HepG2 (cell line): Measurements from ENCODE around the gene TAF5. TPM values are rescaled to one million over a fixed set of nuclear protein-coding genes. Genes with fewer than 3 reads are reported as not detected.

Source experiments
- ATAC-seq: fragments of 200-7000 bp; cut with Tn5 transposase; 3 replicates; pipeline ENCODE4 v1.9.1; 2020; ENCODE audit warnings: mild to moderate bottlenecking, moderate library complexity
- BruUV-seq: library from RNA; stranded (reverse); fragments of 400-500 nt; replicated peaks from 2 replicates; lab custom pipeline; 2021; lab: Mats Ljungman, UMichigan
- CTCF ChIA-PET: fragments of 300-600 bp; formaldehyde crosslinking; extraction: SDS; loops from one replicate; lab custom pipeline; 2021; ENCODE audit warnings: low total read pairs, inconsistent platforms, low intra/inter-chr PET ratio; lab: Yijun Ruan, JAX
- POLR2A ChIA-PET: fragments of 350-600 bp; sonication (Branson Sonifier 250); formaldehyde crosslinking; loops from one replicate; lab custom pipeline; 2020; ENCODE audit warnings: antibody characterized with exemption, inconsistent platforms; lab: Yijun Ruan, JAX
- DNase-seq: peaks from one replicate; pipeline ENCODE4 v3.0.0-alpha.2; 2015; ENCODE audit warnings: low spot score
- FAIRE-seq: peaks from 3 replicates; lab custom pipeline; 2011; peaks lifted over from hg19 to GRCh38; lab: Jason Lieb, UNC
- H2AFZ ChIP-seq: one replicate; pipeline ENCODE4 v1.6.1; 2011; ENCODE audit warnings: low read length, inconsistent platforms
- H3K27ac ChIP-seq: fragments of 300-600 bp; 3 replicates; pipeline ENCODE4 v1.8.0; 2011; ENCODE audit warnings: mixed run types, mild to moderate bottlenecking, mixed read lengths, low read length, inconsistent platforms; ENCODE audit not compliant: insufficient read depth; ENCODE audit errors: extremely low read length
- H3K27me3 ChIP-seq, 2 experiments: fragments of 200-600 bp in 1 of 2; 2 replicates in 1 of 2; 3 replicates in 1 of 2; pipeline versions ENCODE4 v1.6.0 to v1.8.0; 2011; ENCODE audit warnings: low read length in 2 of 2, mild to moderate bottlenecking in 2 of 2, moderate library complexity in 2 of 2, inconsistent platforms in 1 of 2; ENCODE audit not compliant: insufficient read depth in 2 of 2, control insufficient read depth in 1 of 2
- H3K36me3 ChIP-seq, 2 experiments: fragments of 200-600 bp in 1 of 2; replicated peaks in 1 of 2; 2 replicates in 1 of 2; 3 replicates in 1 of 2; pipeline versions ENCODE4 v1.5.1 to v1.8.0; 2011; ENCODE audit warnings: low read length in 2 of 2, inconsistent platforms in 1 of 2; ENCODE audit not compliant: insufficient read depth in 2 of 2, control insufficient read depth in 1 of 2
- H3K4me1 ChIP-seq: 2 replicates; pipeline ENCODE4 v1.5.1; 2012; ENCODE audit warnings: low read length, inconsistent platforms; ENCODE audit not compliant: insufficient read depth
- H3K4me2 ChIP-seq: 2 replicates; pipeline ENCODE4 v1.6.0; 2011; ENCODE audit warnings: low read depth, low read length, inconsistent platforms
- H3K4me3 ChIP-seq, 3 experiments: fragments of 200-600 bp in 1 of 3; sonication (generic), shearing (Covaris generic) in 1 of 3; replicated peaks in 1 of 3; 2 replicates each; pipeline ENCODE4 v1.5.1; 2011 to 2016; ENCODE audit warnings: low read length in 3 of 3, inconsistent platforms in 2 of 3, low read depth in 2 of 3, mild to moderate bottlenecking in 2 of 3, control low read depth in 1 of 3, mixed read lengths in 1 of 3; ENCODE audit not compliant: insufficient read depth in 1 of 3
- H3K79me2 ChIP-seq: one replicate; pipeline ENCODE4 v1.6.1; 2011; ENCODE audit warnings: low read length, inconsistent platforms; ENCODE audit not compliant: insufficient read depth
- H3K9ac ChIP-seq: 2 replicates; pipeline ENCODE4 v1.6.0; 2011; ENCODE audit warnings: mild to moderate bottlenecking, low read depth, low read length, inconsistent platforms; ENCODE audit not compliant: insufficient read depth
- H3K9me3 ChIP-seq: 2 replicates; pipeline ENCODE4 v1.5.1; 2012; ENCODE audit warnings: mild to moderate bottlenecking, low read length
- H4K20me1 ChIP-seq: 2 replicates; pipeline ENCODE4 v1.6.0; 2011; ENCODE audit warnings: inconsistent platforms, mild to moderate bottlenecking, low read length, moderate library complexity; ENCODE audit not compliant: insufficient read depth
- GATA4 ChIP-seq: sonication (generic); IDR thresholded peaks from 2 replicates; pipeline ENCODE4 v1.6.1; 2016; ENCODE audit warnings: antibody characterized with exemption, low read depth, borderline replicate concordance
- MAFF ChIP-seq: IDR thresholded peaks from 2 replicates; pipeline ENCODE4 v1.6.1; 2011; ENCODE audit warnings: low read depth, low read length, improper control_type of control experiment
- MAFK ChIP-seq, 2 experiments: IDR thresholded peaks in 1 of 2; conservative IDR thresholded peaks in 1 of 2; 2 replicates each; pipeline ENCODE4 v1.6.1; 2011; ENCODE audit warnings: improper control_type of control experiment in 2 of 2, low read length in 2 of 2
- ZNF7 ChIP-seq: IDR thresholded peaks from 2 replicates; pipeline ENCODE4 v1.6.1; 2016; ENCODE audit warnings: missing biosample characterization, missing genetic modification reagents
- WGBS: methylation state at CpG from one replicate; pipeline ENCODE4 v1.1.6; 2017; ENCODE audit warnings: low lambda C conversion rate; 5-methylcytosine and 5-hydroxymethylcytosine counted together
- in situ Hi-C: cut with HindIII; loops from 2 replicates; pipeline ENCODE4 v1.10.0; 2017; ENCODE audit warnings: low pct_unique_long_range_greater_than_20kb; ENCODE audit not compliant: extremely low pct_ligation_motif_present
- intact Hi-C: fragments of 100-400 bp; cut with micrococcal nuclease; formaldehyde crosslinking; loops from one replicate; pipeline ENCODE4 v1.10.0; 2022; ENCODE audit not compliant: unreplicated experiment
- polyA plus RNA-seq, 8 experiments: library from polyadenylated mRNA; depleted of rRNA in 3 of 8; stranded (reverse) in 7 of 8; unstranded in 1 of 8; fragments of >200 nt; fragmentation: Illumina TruSeq in 4 of 8; extraction: Trizol in 4 of 8; gene quantifications; 2 replicates each; pipeline versions ENCODE4 v1.2.1 to v1.2.3, GENCODE V29; 2011 to 2016; ENCODE audit warnings: low read depth in 4 of 8, missing spikeins in 1 of 8, mixed read lengths in 1 of 8; ENCODE audit not compliant: insufficient read depth in 1 of 8
- total RNA-seq, 5 experiments: library from RNA; depleted of rRNA; stranded (reverse); fragments of >200 nt; fragmentation: Illumina TruSeq; extraction: Trizol; gene quantifications; 2 replicates each; pipeline ENCODE4 v1.2.3, GENCODE V29; 2016; ENCODE audit warnings: low read depth in 1 of 5

The TAF5 gene
- total and polyA plus RNA-seq, 2 of the 13 experiments (the other 11 are each of a cell fraction or from before 2014, with no cell fraction given): 3.8 to 8.7 TPM

DNA sequence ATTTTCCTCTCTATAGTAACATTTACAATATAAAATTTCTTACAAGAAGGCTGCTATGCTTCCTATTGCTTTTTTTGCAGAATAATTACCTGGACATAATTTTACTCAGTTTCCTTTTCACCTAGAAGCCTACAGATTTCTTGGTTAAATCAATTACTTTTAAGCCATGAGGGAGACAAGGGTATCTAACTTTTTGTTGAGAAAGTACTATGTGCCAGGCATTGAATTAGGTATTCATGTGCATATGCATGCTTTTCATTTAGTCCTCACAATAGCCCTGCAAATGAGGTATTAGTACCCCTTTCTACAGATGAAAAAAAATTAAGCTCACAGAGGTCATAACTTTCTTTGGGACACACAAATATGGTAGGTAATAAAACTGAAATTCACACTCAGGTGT is 33.2 kb upstream of the TAF5 start:
- H3K9me3 ChIP-seq: no peaks in the 10 kb centered on the region
- H3K27me3 ChIP-seq: no peaks in the 10 kb centered on the region
- no peak overlapping the region for H3K27ac ChIP-seq
- intact Hi-C loops: no loop called here
- no peak overlapping the region for H2AFZ ChIP-seq
- H4K20me1 ChIP-seq: no peaks in the 10 kb centered on the region
- POLR2A ChIA-PET: no interaction called here
- DNase-seq (no peak), FAIRE-seq (no peak), ATAC-seq (no peak)
- no peak overlapping the region for H3K9ac ChIP-seq
- in situ Hi-C loops: no loop called here
- no peak overlapping the region for H3K4me2 ChIP-seq
- BruUV-seq: no TSS peak
- no peaks in the 10 kb centered on the region for H3K4me1 ChIP-seq
- no peak for TF ChIP-seq GATA4
- no peak overlapping the region for H3K4me3 ChIP-seq
- CTCF ChIA-PET: interaction anchor here (1.5 kb wide), 1 partner anchor 499 kb away, joined by 6 read pairs; no protein-coding TSS in a partner anchor
- no peaks in the 10 kb centered on the region for H3K79me2 ChIP-seq
- peaks cover 8 to 25% of the 10 kb centered on the region in 2 experiments; a peak in 4 of 5 replicates for H3K36me3 ChIP-seq

DNA sequence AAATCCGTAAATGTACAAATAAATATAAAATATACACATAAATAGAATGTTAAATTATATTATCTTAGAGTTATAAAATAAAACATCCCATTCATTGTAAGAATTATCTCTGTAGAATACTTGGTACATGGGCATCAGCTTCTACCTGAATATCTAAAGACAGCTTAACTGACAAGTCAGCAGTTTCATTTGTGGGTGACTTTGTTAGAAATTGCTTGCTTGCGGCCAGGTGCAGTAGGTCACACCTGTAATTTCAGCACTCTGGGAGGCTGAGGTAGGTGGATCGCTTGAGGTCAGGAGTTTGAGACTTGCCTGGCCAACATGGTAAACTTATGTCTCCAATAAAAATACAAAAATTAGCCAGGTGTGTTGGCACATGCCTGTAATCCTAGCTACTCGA is 31.4 kb upstream of the TAF5 start:
- ATAC-seq: no peak
- WGBS: 96% methylated on average over 4 of the region's 4 CpGs
- TF ChIP-seq MAFF: peak; percentile 70
- no peak for TF ChIP-seq ZNF7 (CRISPR knock-in tag)
- TF ChIP-seq MAFK (conservative IDR thresholded peaks at IDR 0.05 in 1 of 2, IDR thresholded peaks at IDR 0.05 in 1 of 2; ENCODE audit: low read length in 2 of 2): peak; percentile 63 to 81
- TF ChIP-seq, all 625 proteins: peak for 2
- no peak for DNase-seq
- in situ Hi-C loops (no loop called here), intact Hi-C loops (no loop called here)
- ChIA-PET POLR2A (no interaction called here), CTCF (no interaction called here)
- Histone ChIP-seq H3K9ac (no peak overlapping the region), H3K4me1 (no peaks in the 10 kb centered on the region), H3K4me2 (no peak overlapping the region), H2AFZ (no peak overlapping the region), H4K20me1 (no peaks in the 10 kb centered on the region), H3K36me3 (peaks cover 7 to 26% of the 10 kb centered on the region in 2 experiments; a peak in 4 of 5 replicates), H3K79me2 (no peaks in the 10 kb centered on the region), H3K9me3 (no peaks in the 10 kb centered on the region), H3K27ac (no peak overlapping the region), H3K4me3 (no peak overlapping the region), H3K27me3 (no peaks in the 10 kb centered on the region)
- FAIRE-seq: no peak
- no TSS peak for BruUV-seq
